LNCaP clone FGC (cell line): ENCODE measurements around the gene ATP11A.

Experiments used
- DNase-seq: peaks from one replicate; pipeline ENCODE4 v3.0.0-alpha.2; 2011; ENCODE audit warnings: low read depth
- H3K4me3 ChIP-seq: 2 replicates; pipeline ENCODE4 v1.5.1; 2011; ENCODE audit warnings: mild to moderate bottlenecking, low read depth, low read length, control low read depth
- CTCF ChIP-seq: IDR thresholded peaks from 2 replicates; pipeline ENCODE4 v1.5.1; 2012; ENCODE audit warnings: mild to moderate bottlenecking; ENCODE audit not compliant: control insufficient read depth, insufficient read depth; ENCODE audit errors: extremely low read depth

ATP11A gene

GRCh38 chr13:112740502-112741131 is 50.8 kb downstream of the ATP11A start:
- no peak overlapping the region for H3K4me3 ChIP-seq
- no peak for TF ChIP-seq CTCF
- DNase-seq = no peak

GRCh38 chr13:112741185-112741755 is 51.4 kb downstream of the ATP11A start:
- no peak for DNase-seq
- TF ChIP-seq CTCF = no peak
- H3K4me3 ChIP-seq = no peak overlapping the region

GRCh38 chr13:112741835-112742570 is 52.2 kb downstream of the ATP11A start:
- no peak for DNase-seq
- H3K4me3 ChIP-seq = no peak overlapping the region
- no peak for TF ChIP-seq CTCF

GRCh38 chr13:112742583-112742982 is 52.7 kb downstream of the ATP11A start:
- no peak for TF ChIP-seq CTCF
- no peak for DNase-seq
- H3K4me3 ChIP-seq = no peak overlapping the region

GRCh38 chr13:112743451-112744167 is 53.8 kb downstream of the ATP11A start:
- DNase-seq = no peak
- TF ChIP-seq CTCF = no peak
- no peak overlapping the region for H3K4me3 ChIP-seq

GRCh38 chr13:112744168-112745021 is 54.6 kb downstream of the ATP11A start:
- H3K4me3 ChIP-seq = no peak overlapping the region
- TF ChIP-seq CTCF = no peak
- DNase-seq = no peak
